K562 (cell line): ENCODE results near the gene HCN1. TPM values are rescaled to one million over a fixed set of nuclear protein-coding genes. Genes with fewer than 3 reads are reported as not detected.

Experiments
- ATAC-seq: fragments of 200-7000 bp; cut with Tn5 transposase; 3 replicates; pipeline ENCODE4 v1.9.1; 2020; ENCODE audit warnings: moderate library complexity
- BruUV-seq: library from RNA; stranded (reverse); fragments of 400-500 nt; replicated peaks from 2 replicates; lab custom pipeline; 2021; lab: Mats Ljungman, UMichigan
- CTCF ChIA-PET: fragments of 300-600 bp; formaldehyde crosslinking; extraction: SDS; loops from one replicate; lab custom pipeline; 2021; ENCODE audit warnings: low intra/inter-chr PET ratio; lab: Yijun Ruan, JAX
- POLR2A ChIA-PET: fragments of 300-600, 350-650 bp; sonication (Branson Sonifier 250); formaldehyde crosslinking; extraction: SDS; loops from one replicate; lab custom pipeline; 2021; ENCODE audit warnings: antibody characterized with exemption, inconsistent platforms; lab: Yijun Ruan, JAX
- DNase-seq, 4 experiments: peaks; one replicate each; pipeline versions ENCODE4 v3.0.0 to v3.0.0-alpha.2; 2011 to 2018; ENCODE audit warnings: low spot score in 3 of 4, mixed read lengths in 3 of 4; ENCODE audit errors: extremely low read depth in 1 of 4
- FAIRE-seq: peaks from 2 replicates; lab custom pipeline; 2011; peaks lifted over from hg19 to GRCh38; lab: Jason Lieb, UNC
- H2AFZ ChIP-seq: 2 replicates; pipeline ENCODE4 v1.6.0; 2011; ENCODE audit warnings: low read depth, low read length, control low read depth, inconsistent platforms
- H3K27ac ChIP-seq: fragments of 200-600 bp; 3 replicates; pipeline ENCODE4 v1.8.0; 2011; ENCODE audit warnings: low read depth, mild to moderate bottlenecking, control low read depth, inconsistent platforms, low read length, moderate library complexity, mixed read lengths; ENCODE audit errors: extremely low read depth
- H3K27me3 ChIP-seq, 2 experiments: fragments of 300-600 bp in 1 of 2; 2 replicates in 1 of 2; 3 replicates in 1 of 2; pipeline versions ENCODE4 v1.6.0 to v1.8.0; 2011; ENCODE audit warnings: inconsistent platforms in 2 of 2, low read length in 2 of 2, mild to moderate bottlenecking in 1 of 2, mixed read lengths in 1 of 2, moderate library complexity in 1 of 2; ENCODE audit not compliant: control insufficient read depth in 2 of 2, insufficient read depth in 2 of 2
- H3K36me3 ChIP-seq: fragments of 300-600 bp; 3 replicates; pipeline ENCODE4 v1.8.0; 2011; ENCODE audit warnings: mild to moderate bottlenecking, low read length, inconsistent platforms; ENCODE audit not compliant: control insufficient read depth, insufficient read depth
- H3K4me1 ChIP-seq, 2 experiments: fragments of 200-600 bp in 1 of 2; replicated peaks in 1 of 2; 2 replicates in 1 of 2; 3 replicates in 1 of 2; pipeline versions ENCODE4 v1.5.1 to v1.8.0; 2011; ENCODE audit warnings: inconsistent platforms in 2 of 2, low read length in 2 of 2, mild to moderate bottlenecking in 1 of 2, mixed read lengths in 1 of 2, moderate library complexity in 1 of 2; ENCODE audit not compliant: control insufficient read depth in 2 of 2, insufficient read depth in 2 of 2
- H3K4me2 ChIP-seq: 2 replicates; pipeline ENCODE4 v1.6.1; 2011; ENCODE audit warnings: low read length, control low read depth, inconsistent platforms, mixed read lengths; ENCODE audit not compliant: insufficient read depth
- H3K4me3 ChIP-seq: fragments of 200-600 bp; sonication (generic), shearing (Covaris generic); 2 replicates; pipeline ENCODE4 v1.5.1; 2016; ENCODE audit warnings: control low read depth, inconsistent platforms
- H3K79me2 ChIP-seq: fragments of 200-600 bp; 3 replicates; pipeline ENCODE4 v1.8.0; 2011; ENCODE audit warnings: low read length, inconsistent platforms; ENCODE audit not compliant: control insufficient read depth, insufficient read depth
- H3K9ac ChIP-seq, 2 experiments: 2 replicates each; pipeline versions ENCODE4 v1.6.0 to v1.6.1; 2011; ENCODE audit warnings: low read depth in 2 of 2, low read length in 2 of 2, control low read depth in 1 of 2, inconsistent platforms in 1 of 2, mild to moderate bottlenecking in 1 of 2, mixed read lengths in 1 of 2; ENCODE audit not compliant: insufficient read depth in 1 of 2
- H3K9me1 ChIP-seq: one replicate; pipeline ENCODE4 v1.6.0; 2011; ENCODE audit warnings: inconsistent platforms, mild to moderate bottlenecking, low read length, moderate library complexity; ENCODE audit not compliant: control insufficient read depth, insufficient read depth
- H3K9me3 ChIP-seq: replicated peaks from 2 replicates; pipeline ENCODE4 v1.5.1; 2011; ENCODE audit warnings: low read depth, low read length, inconsistent platforms; ENCODE audit not compliant: control insufficient read depth, insufficient read depth
- H4K20me1 ChIP-seq: replicated peaks from 2 replicates; pipeline ENCODE4 v1.6.1; 2011; ENCODE audit warnings: low read length, inconsistent platforms, mixed read lengths; ENCODE audit not compliant: control insufficient read depth, insufficient read depth
- ASH1L ChIP-seq: fragments of 450-650 bp; IDR thresholded peaks from 2 replicates; pipeline ENCODE4 v1.6.1; 2018; ENCODE audit warnings: borderline replicate concordance, mild to moderate bottlenecking, low read depth; ENCODE audit not compliant: partially characterized antibody
- DMBX1 ChIP-seq: fragments of 250-450 bp; sonication (Bioruptor Pico); IDR thresholded peaks from 2 replicates; pipeline ENCODE4 v1.8.0; 2022; ENCODE audit warnings: inconsistent platforms, mild to moderate bottlenecking, moderate library complexity, borderline replicate concordance
- FOXJ2 ChIP-seq: fragments of 200-800 bp; sonication (Bioruptor generic); IDR thresholded peaks from 2 replicates; pipeline ENCODE4 v1.6.1; 2016; ENCODE audit warnings: missing genetic modification characterization, missing compliant biosample characterization
- FOXP1 ChIP-seq: sonication (generic); formaldehyde crosslinking; IDR thresholded peaks from 2 replicates; pipeline ENCODE4 v1.8.0; 2022; ENCODE audit warnings: mild to moderate bottlenecking, missing genetic modification reagents
- GATA2 ChIP-seq: sonication (generic); formaldehyde crosslinking; IDR thresholded peaks from 2 replicates; pipeline ENCODE4 v1.4.0; 2020; ENCODE audit warnings: mild to moderate bottlenecking, missing genetic modification reagents
- KHSRP ChIP-seq: fragments of 450-650 bp; IDR thresholded peaks from 2 replicates; pipeline ENCODE4 v1.6.1; 2017
- NELFE ChIP-seq: IDR thresholded peaks from 2 replicates; pipeline ENCODE4 v1.6.1; 2011; ENCODE audit warnings: mild to moderate bottlenecking; ENCODE audit not compliant: insufficient read depth, insufficient read length
- PRPF4 ChIP-seq: fragments of 200-400 bp; formaldehyde crosslinking; IDR thresholded peaks from one replicate; pipeline ENCODE4 v1.6.1; 2017; ENCODE audit warnings: low read length, low read depth, mild to moderate bottlenecking; ENCODE audit not compliant: insufficient read depth, poor library complexity, severe bottlenecking
- TAF9B ChIP-seq: fragments of 450-650 bp; IDR thresholded peaks from 2 replicates; pipeline ENCODE4 v1.6.1; 2018; ENCODE audit warnings: mild to moderate bottlenecking; ENCODE audit not compliant: partially characterized antibody
- YBX1 ChIP-seq: fragments of 450-650 bp; IDR thresholded peaks from 2 replicates; pipeline ENCODE4 v1.7.1; 2016; ENCODE audit warnings: mild to moderate bottlenecking
- ZKSCAN1 ChIP-seq: fragments of 150-350 bp; IDR thresholded peaks from 2 replicates; pipeline ENCODE4 v1.6.1; 2016; ENCODE audit warnings: low read depth, low read length
- ZNF583 ChIP-seq: fragments of 250-450 bp; sonication (Bioruptor Pico); IDR thresholded peaks from 2 replicates; pipeline ENCODE4 v1.4.0; 2020
- WGBS: fragments of 100-300 bp; shearing (Covaris generic); methylation state at CpG from one replicate; pipeline ENCODE4 v1.1.6; 2016; ENCODE audit warnings: low coverage, mixed read lengths; ENCODE audit not compliant: insufficient coverage; ENCODE audit errors: missing lambda C conversion rate; 5-methylcytosine and 5-hydroxymethylcytosine counted together
- in situ Hi-C: fragments of 300-500 bp; cut with MboI; formaldehyde crosslinking; loops from 4 replicates; pipeline ENCODE4 v1.15.0; 2018; ENCODE audit warnings: inconsistent platforms, mixed read lengths
- intact Hi-C: fragments of 100-400 bp; cut with micrococcal nuclease; formaldehyde crosslinking; loops from 2 replicates; pipeline ENCODE4 v1.14.2; 2022
- polyA plus RNA-seq, 8 experiments: library from polyadenylated mRNA; depleted of rRNA in 4 of 8; stranded (reverse) in 5 of 8; unstranded in 3 of 8; fragments of >200 nt; fragmentation: Nextera tagmentation in 2 of 8; fragmentation: Illumina TruSeq in 1 of 8; extraction: Ambion mirVana in 2 of 8; extraction: Trizol in 1 of 8; gene quantifications; 2 replicates each; pipeline versions ENCODE4 v1.2.1 to v1.2.3, GENCODE V29; 2011 to 2014; ENCODE audit warnings: inconsistent platforms in 1 of 8, missing spikeins in 1 of 8
- total RNA-seq, 7 experiments: library from RNA; depleted of rRNA in 6 of 7; stranded (reverse); fragments of >200 nt in 6 of 7; fragmentation: Illumina TruSeq in 2 of 7; extraction: Trizol in 2 of 7; gene quantifications; 2 replicates each; pipeline versions ENCODE4 v1.2.1 to v1.2.3, GENCODE V29; 2011 to 2021; ENCODE audit warnings: low replicate concordance in 1 of 7
- TF ChIP-seq, protein P1 (sequence below): IDR thresholded peaks from 2 replicates; pipeline ENCODE4 v1.6.1; 2012; ENCODE audit warnings: low read depth, low read length, improper control_type of control experiment, borderline replicate concordance
- TF ChIP-seq, protein P2 (sequence below): fragments of 250-450 bp; sonication (Bioruptor Pico); IDR thresholded peaks from 2 replicates; pipeline ENCODE4 v1.4.0; 2020
- TF ChIP-seq, protein P3 (sequence below): fragments of 450-650 bp; formaldehyde crosslinking; IDR thresholded peaks from 2 replicates; pipeline ENCODE4 v1.4.0; 2020; ENCODE audit warnings: mild to moderate bottlenecking

HCN1 gene
- total and polyA plus RNA-seq, 9 of the 15 experiments (the other 6 are each of a cell fraction or from before 2014, with no cell fraction given) = not detected

DNA sequence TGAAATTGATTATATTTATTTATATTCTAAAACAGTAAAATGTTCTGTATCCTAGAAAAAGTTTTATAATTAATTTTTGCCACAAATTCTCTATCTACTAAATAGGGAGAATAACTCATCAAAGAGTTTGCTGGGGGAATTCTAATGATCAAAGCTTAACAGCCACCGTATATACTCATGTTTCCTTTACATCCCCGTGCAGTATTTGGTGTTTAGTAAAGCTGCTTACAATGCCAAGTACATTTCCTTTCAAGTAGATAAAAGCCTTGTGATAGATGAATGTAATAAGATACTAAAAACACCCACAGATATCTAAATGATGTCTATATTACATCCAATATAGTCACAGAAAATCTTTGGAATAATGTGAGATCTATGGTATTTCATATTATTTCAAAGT lies 312.2 kb downstream of the HCN1 start (continued):
- TF ChIP-seq, protein P1, sequence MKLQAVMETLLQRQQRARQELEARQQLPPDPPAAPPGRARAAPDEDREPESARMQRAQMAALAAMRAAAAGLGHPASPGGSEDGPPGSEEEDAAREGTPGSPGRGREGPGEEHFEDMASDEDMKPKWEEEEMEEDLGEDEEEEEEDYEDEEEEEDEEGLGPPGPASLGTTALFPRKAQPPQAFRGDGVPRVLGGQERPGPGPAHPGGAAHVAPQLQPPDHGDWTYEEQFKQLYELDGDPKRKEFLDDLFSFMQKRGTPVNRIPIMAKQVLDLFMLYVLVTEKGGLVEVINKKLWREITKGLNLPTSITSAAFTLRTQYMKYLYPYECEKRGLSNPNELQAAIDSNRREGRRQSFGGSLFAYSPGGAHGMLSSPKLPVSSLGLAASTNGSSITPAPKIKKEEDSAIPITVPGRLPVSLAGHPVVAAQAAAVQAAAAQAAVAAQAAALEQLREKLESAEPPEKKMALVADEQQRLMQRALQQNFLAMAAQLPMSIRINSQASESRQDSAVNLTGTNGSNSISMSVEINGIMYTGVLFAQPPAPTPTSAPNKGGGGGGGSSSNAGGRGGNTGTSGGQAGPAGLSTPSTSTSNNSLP = no peak
- TF ChIP-seq TAF9B (no peak), ZNF583 (CRISPR knock-in tag) (no peak), ASH1L (no peak), FOXJ2 (tag) (no peak), ZKSCAN1 (no peak), GATA2 (CRISPR knock-in tag) (no peak)

DNA sequence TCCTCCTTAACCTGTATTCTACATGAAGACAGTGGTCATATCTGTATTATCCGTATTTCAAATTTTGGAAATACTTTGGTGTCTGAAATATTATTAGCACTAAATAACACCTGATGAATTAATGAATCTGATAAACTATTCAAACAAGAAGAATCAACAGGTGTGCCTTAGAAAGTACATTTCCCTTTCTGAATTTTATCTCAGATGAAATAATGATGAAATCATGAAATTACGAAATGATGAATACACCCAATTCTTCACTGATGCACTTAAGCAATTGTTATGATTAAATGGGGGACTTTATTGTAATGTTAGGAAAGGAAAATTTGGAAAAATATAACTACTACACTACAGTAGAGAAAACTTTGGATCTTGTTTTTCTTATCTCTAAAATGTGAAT lies 313.6 kb downstream of the HCN1 start:
- H3K9ac ChIP-seq = no peak overlapping the region
- CTCF ChIA-PET = no interaction called here
- no peak for FAIRE-seq
- WGBS = 0% methylated on average over 2 of the region's 2 CpGs
- H3K4me1 ChIP-seq = no peaks in the 10 kb centered on the region
- POLR2A ChIA-PET = no interaction called here
- intact Hi-C loops = loop anchor here (10.0 kb wide), 1 partner anchor 58 kb away; no protein-coding TSS in a partner anchor
- H3K4me2 ChIP-seq = no peak overlapping the region
- no peak overlapping the region for H3K27ac ChIP-seq
- in situ Hi-C loops = no loop called here
- no peaks in the 10 kb centered on the region for H3K36me3 ChIP-seq
- H2AFZ ChIP-seq = no peak overlapping the region
- BruUV-seq = no TSS peak
- H3K27me3 ChIP-seq = no peaks in the 10 kb centered on the region
- no peaks in the 10 kb centered on the region for H3K9me1 ChIP-seq
- H3K9me3 ChIP-seq = no peaks in the 10 kb centered on the region
- H4K20me1 ChIP-seq = no peaks in the 10 kb centered on the region
- no peak overlapping the region for H3K4me3 ChIP-seq
- no peaks in the 10 kb centered on the region for H3K79me2 ChIP-seq
- no peak for DNase-seq
- ATAC-seq = no peak
- TF ChIP-seq DMBX1 (CRISPR knock-in tag) = no peak
- TF ChIP-seq YBX1 = no peak
- no peak for TF ChIP-seq NELFE
- TF ChIP-seq, protein P2, sequence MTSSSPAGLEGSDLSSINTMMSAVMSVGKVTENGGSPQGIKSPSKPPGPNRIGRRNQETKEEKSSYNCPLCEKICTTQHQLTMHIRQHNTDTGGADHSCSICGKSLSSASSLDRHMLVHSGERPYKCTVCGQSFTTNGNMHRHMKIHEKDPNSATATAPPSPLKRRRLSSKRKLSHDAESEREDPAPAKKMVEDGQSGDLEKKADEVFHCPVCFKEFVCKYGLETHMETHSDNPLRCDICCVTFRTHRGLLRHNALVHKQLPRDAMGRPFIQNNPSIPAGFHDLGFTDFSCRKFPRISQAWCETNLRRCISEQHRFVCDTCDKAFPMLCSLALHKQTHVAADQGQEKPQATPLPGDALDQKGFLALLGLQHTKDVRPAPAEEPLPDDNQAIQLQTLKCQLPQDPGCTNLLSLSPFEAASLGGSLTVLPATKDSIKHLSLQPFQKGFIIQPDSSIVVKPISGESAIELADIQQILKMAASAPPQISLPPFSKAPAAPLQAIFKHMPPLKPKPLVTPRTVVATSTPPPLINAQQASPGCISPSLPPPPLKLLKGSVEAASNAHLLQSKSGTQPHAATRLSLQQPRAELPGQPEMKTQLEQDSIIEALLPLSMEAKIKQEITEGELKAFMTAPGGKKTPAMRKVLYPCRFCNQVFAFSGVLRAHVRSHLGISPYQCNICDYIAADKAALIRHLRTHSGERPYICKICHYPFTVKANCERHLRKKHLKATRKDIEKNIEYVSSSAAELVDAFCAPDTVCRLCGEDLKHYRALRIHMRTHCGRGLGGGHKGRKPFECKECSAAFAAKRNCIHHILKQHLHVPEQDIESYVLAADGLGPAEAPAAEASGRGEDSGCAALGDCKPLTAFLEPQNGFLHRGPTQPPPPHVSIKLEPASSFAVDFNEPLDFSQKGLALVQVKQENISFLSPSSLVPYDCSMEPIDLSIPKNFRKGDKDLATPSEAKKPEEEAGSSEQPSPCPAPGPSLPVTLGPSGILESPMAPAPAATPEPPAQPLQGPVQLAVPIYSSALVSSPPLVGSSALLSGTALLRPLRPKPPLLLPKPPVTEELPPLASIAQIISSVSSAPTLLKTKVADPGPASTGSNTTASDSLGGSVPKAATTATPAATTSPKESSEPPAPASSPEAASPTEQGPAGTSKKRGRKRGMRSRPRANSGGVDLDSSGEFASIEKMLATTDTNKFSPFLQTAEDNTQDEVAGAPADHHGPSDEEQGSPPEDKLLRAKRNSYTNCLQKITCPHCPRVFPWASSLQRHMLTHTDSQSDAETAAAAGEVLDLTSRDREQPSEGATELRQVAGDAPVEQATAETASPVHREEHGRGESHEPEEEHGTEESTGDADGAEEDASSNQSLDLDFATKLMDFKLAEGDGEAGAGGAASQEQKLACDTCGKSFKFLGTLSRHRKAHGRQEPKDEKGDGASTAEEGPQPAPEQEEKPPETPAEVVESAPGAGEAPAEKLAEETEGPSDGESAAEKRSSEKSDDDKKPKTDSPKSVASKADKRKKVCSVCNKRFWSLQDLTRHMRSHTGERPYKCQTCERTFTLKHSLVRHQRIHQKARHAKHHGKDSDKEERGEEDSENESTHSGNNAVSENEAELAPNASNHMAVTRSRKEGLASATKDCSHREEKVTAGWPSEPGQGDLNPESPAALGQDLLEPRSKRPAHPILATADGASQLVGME (CRISPR knock-in tag) = no peak
- TF ChIP-seq PRPF4 = no peak
- TF ChIP-seq KHSRP = no peak
- no peak for TF ChIP-seq FOXP1 (CRISPR knock-in tag)
- TF ChIP-seq, protein P3, sequence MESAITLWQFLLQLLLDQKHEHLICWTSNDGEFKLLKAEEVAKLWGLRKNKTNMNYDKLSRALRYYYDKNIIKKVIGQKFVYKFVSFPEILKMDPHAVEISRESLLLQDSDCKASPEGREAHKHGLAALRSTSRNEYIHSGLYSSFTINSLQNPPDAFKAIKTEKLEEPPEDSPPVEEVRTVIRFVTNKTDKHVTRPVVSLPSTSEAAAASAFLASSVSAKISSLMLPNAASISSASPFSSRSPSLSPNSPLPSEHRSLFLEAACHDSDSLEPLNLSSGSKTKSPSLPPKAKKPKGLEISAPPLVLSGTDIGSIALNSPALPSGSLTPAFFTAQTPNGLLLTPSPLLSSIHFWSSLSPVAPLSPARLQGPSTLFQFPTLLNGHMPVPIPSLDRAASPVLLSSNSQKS (CRISPR knock-in tag) = no peak
